CD4-positive, alpha-beta T cell treated with Interleukin-2 at 100 ng/mL for 4 hours (primary cell): ENCODE results near the gene SERPIND1.
"Not testable (repeated sequence)": the region's sequence is repeated elsewhere in the genome, so short reads cannot be mapped to it uniquely, and the experiment has no call there.

ENCODE experiments used
- DNase-seq: peaks from one replicate; pipeline ENCODE4 v3.0.0-alpha.2; 2020; ENCODE audit warnings: low spot score

Gene SERPIND1, protein sequence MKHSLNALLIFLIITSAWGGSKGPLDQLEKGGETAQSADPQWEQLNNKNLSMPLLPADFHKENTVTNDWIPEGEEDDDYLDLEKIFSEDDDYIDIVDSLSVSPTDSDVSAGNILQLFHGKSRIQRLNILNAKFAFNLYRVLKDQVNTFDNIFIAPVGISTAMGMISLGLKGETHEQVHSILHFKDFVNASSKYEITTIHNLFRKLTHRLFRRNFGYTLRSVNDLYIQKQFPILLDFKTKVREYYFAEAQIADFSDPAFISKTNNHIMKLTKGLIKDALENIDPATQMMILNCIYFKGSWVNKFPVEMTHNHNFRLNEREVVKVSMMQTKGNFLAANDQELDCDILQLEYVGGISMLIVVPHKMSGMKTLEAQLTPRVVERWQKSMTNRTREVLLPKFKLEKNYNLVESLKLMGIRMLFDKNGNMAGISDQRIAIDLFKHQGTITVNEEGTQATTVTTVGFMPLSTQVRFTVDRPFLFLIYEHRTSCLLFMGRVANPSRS

DNA sequence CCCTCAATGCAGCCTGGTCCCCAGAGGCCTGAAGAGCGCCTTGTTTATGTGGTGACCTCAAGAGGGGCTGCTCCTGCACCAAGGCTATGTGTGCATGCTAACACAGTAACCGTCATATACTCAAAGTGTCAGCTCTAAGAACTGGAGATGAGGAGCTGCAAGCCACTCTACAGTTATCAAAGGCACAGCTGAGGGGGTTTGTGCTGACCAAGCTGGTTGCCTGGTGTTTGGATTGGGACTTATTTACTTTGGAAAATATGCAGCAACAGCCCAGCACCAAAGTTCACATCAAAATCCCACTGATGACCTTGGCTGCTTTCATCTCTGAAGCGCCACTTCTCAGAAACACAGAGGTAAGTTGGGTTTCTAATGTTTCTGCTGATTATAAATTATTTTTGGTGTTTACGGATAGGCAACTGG lies at the start of gene SERPIND1:
Gene SERPIND1 (plus strand): TSS at position 321 of the 420 bp plus-strand sequence. CDS start 5,200 bp downstream, outside the sequence.
- DNase-seq = no peak

DNA sequence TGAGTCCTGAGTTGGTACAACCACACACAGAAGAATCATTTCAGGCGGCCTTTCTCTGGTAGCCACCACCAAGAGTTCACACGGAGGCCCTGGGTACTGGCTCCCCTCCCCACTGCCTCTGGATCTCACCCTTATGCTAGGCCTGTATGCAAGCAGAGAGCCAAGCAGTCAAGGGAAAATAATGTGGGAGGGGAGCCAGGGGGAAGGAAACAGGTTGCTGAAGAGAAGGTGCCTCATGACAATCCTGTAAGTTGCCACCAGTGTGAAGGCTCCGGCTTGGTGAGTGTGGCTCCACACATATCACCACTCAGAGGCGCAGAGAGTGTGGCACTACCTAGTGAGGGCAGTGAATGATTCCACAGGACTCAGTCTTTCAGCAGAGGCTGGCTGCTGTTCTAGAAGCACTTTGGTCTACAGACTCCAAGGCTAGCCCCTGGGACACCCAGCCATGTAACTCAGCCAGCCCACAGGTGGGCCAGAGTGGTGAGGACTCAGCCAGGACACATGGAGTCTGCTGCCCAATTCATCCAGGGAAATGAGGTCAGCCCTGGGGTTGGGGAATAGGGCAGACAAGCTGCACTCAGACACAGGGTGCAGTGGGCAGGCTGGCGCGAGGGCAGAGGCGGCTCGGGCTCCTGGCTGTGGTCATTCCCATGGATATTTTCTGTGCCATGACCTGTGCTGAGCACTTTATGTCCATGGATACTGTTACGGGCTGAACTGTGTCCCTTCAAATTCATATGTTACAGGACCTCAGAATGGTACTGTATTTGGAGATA lies 49.0 kb upstream of the SERPIND1 start:
- no peak for DNase-seq

DNA sequence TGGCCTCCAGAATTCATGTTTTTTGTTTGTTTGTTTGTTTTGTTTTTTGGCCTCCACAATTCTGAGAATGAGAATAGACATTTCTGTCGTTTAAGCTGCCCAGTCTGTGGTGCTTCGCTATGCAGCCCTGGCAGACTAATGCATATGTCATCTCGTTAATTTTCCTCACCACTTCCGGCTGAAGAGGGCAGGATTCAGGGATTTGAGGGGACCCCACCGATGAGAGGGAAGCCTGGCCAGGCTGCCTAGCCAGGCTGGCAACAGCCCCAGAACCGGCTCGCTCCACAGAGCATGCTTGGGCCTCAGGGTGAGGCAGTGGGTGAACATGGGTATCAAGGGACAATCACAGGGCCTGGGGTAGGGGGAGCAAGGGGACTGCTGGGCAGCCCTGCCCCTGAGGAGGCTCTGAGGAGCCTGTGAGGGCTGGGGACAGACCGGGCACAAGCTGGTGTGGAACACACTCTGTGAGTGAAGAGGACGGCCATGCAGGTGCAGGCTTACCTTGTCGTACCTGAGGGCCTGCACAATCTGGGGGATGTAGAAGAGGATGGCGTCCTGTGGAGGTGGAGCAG lies 47.8 kb upstream of the SERPIND1 start:
- DNase-seq = no peak

DNA sequence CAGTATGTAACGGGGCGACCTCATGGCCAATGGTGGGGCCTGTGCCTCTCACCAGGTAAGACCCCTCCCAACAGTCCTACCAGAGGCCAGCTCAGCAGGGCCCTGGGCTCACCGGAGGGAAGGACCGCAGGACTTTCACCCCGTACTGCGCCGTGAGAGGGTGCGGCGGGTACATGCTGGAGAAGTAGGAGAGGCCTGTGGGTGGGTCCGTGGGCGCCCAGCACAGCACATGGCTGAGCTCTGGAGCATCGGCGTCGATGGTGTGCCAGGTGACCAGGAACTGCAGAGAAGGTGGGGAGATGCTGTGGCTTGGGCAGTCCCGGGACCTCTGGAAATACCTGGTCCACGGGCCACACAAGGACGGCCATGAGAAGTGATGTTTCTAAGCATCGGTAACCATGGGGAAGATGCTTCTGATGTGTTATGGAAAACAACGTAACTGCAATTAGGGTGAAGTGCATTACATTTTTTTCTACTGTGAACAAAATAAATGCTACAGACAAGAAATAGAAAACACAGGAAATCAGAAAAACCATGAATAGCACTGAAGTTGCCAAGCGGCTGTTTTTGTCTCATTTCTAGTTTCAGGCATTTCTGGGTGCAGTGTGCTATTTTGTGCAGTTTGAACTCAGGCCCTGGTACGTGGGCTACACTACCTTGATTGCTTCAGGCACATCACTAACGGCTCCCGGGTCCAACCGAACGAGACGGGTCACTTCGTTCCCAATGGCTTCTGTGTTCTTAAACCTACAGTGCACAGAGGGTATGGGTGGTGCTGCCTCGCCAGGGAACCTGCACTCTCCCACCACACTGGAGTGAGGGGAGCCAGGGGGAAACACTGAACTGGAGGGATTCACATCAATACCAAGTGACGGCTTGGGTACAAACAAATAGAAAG lies 46.5 kb upstream of the SERPIND1 start:
- no peak for DNase-seq

DNA sequence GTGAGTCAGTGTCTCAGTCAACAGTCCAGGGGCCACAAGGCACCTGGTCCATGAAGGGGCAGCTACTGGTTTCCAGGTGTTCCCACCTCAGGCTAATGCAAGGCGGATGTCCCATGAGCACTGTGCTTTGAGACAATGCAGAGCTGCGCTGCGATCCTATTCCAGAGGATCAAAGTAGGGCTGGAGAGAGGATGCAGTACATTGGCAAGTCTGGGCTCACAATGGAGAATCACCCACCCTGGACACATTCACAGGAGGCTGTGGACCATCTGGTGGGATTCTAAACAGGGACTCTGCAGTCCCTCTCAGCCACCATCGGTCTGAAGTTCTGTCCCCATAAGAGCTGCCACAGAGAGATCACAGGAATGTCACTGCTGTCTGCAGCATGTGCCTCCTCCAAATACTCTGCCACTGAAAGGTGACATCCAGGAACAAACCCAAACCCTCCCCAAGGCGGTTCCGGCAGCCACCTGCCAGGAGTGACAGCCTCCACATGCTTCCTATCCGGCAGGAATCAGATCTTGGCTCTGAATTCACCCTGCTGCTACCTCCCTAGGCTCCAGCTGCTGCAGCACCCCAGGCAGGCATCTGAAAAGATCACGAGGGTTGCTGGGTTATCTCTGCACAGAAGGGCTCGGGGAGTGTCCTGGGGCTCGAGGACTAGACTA lies 45.3 kb upstream of the SERPIND1 start:
- no peak for DNase-seq

DNA sequence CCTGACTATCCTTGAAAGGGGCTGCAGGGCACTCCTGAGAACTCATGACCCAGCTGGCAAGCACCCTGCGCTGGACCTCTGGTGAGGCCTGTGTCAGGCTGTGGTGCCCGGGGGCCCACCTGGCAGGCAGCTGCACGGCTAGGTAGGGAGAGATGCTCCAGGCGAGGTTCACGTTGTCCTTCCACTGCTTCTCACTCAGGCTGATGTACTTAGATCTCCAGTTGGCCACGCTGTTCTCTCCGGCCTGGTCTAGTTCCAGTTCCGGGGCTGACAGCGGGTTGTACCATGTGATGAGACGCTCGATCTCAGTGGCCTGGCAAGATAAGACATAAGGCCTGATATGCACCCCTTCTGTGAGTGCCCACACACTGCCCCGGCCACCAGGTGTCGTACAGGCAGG lies 44.7 kb upstream of the SERPIND1 start:
- no peak for DNase-seq

DNA sequence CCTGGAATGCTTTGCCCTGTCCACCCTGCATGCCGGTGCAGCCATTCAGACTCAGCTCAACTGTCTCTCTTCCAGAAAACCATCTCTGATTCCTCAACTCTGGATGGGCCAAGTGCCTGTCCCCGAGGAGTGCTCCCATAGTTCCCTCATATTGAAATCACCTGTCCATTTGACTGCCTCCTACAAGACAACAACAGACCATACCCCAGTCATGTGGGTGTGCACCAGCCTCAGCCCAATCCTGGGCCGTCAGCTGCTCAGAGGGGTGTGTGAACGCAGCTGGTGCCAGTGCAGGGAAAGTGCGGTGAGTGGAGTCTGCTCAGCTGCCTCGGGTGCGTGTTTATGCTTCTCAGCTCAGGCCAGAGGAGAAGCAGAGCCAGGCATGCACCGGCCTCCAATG lies 41.5 kb upstream of the SERPIND1 start:
- DNase-seq = not testable (repeated sequence)

DNA sequence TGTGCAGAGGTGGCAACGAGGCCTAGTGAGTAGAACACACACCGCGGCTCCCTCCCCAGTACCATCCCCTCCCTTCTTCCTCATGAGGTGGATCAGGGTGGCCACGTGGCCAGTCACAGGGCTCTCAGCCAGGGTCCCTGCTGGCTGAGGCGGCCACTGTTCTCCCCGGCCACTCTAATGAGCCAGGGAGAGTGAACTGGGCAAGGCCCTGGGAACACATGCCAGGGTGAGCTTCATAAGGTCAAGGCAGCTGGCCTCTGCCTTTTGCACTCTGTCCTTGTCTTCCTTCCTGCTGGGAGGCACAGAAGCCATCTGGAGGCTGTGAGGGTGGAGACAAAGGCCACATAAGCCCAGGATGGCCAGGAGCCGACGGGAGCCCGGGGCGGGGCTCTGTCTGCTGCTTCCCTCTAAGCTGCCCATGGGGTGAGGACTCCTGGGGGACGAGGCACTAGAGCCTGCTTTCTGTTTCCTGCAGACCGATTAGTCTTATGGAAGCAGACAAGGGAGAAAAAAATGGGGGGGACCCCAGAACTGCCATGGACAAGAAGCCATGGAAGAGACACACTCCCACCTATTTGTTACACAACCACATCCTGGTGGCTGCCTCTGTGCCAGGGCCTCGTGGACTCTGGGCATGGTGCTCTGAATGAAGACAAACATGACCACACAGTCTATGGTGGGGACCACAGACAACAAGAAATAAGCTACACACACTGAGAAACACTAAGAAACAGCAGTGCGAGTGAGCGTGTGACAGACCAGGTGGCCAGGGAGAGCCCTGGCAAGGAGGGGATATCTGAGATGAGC lies 38.4 kb upstream of the SERPIND1 start:
- DNase-seq = not testable (repeated sequence)

DNA sequence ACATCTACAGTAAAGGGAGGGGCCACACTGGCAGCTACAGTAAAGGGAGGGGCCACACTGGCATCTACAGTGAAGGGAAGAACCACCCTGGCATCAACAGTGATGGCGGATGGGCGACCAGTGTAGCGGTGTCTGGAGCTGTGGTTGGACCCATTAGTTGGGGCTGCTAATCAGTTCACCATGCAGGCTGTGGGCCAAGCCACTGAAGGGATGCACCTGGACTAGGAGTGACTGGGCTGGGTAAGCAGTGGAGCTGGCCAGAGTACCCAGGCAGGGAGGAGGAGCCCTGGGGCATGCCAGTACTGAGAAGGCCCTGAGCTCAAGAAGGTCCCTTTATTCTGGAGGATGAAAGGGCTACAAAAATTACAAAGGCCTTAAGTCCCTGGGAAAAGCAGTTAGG lies 37.0 kb upstream of the SERPIND1 start:
- not testable (repeated sequence) for DNase-seq

DNA sequence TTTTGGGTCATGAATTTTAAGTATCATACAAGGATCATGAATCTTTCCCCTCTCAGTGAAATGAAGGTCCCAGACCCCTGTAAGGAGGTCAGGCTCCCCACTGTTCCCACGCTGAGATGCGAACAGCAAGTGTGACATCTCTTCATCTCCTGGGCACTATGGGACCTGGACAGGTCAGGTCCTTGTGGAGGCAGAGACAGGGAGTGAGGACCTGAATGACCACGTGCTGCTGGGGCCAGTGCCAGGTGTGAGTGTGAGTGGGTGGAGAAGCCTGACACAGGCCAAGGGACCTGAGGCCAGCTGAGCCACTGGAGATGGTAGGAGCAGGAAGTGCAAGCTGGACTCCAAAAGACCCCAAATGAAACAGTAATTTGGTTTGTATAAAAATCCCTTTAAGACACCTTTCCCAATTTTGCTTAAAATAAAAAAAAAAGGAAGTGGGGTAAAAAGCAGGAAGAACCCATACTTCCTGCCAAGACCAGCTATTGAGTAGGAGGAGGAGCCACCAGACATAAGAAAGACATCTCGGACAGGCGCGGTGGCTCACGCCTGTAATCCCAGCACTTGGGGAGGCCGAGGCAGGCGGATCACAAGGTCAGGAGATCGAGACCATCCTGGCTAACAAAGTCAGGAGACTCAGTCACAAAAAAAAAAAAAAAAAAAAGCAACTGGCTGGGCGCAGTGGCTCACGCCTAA lies 35.4 kb upstream of the SERPIND1 start:
- DNase-seq = no peak

DNA sequence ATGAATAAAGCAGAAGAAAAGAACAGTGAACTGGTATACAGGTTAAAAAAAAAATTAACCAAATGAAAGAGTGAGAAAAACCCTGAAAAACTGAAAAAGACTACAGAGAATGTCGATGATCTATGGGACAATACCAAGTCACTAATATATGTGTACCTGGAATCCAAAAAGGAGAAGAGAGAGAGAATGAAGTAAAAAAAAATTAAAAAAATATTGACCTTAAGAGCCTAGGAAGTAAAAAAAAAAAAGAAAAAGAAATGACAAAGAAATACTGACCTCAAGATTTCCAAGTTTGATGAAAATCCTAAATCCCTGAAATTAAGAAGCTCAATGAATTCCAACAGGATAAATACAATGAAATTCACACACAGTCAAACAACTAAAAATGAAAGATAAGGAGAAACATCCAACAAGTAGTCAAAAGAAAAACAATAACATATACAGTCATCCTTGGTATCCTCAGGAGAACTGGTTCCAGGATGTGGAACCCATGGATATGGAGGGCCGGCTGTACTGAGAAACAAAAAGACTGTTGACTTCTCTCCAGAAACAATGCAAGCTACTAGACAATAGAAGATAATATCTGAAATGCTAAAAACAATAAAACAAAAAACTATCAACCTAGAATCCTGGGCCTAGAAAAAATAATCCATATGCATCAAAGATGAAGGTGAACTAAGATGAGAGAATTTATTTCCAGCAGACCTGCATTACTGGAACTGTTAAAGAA lies 33.5 kb upstream of the SERPIND1 start:
- no peak for DNase-seq

DNA sequence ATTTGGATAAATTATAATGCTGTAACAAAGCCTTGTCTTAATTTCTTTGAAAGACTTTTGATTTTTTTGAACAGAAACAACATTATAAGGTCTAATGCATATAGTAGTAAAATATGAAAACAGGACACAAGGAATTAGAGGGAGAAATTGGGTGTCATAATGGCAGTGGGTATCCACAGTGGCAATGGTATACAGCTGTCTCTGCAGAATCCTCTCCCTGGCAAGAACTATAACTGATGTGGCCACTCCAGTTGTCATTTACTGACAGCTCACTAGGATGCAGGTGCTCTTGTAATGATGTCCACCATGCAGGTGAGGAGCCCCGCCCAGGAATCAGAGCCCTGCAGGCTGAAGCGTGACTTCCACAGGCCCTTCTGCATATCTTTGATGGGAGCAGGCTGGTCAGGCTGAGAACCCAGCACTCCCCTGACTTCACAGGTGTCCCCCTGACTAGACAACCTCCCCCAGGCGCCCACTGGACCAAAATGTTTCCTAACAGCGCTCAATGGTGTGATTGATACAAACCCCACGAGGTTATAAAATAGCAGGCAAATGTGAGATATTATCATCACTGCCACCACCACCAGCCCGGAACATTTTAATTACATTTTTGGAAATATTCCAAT lies 32.8 kb upstream of the SERPIND1 start:
- DNase-seq = no peak

DNA sequence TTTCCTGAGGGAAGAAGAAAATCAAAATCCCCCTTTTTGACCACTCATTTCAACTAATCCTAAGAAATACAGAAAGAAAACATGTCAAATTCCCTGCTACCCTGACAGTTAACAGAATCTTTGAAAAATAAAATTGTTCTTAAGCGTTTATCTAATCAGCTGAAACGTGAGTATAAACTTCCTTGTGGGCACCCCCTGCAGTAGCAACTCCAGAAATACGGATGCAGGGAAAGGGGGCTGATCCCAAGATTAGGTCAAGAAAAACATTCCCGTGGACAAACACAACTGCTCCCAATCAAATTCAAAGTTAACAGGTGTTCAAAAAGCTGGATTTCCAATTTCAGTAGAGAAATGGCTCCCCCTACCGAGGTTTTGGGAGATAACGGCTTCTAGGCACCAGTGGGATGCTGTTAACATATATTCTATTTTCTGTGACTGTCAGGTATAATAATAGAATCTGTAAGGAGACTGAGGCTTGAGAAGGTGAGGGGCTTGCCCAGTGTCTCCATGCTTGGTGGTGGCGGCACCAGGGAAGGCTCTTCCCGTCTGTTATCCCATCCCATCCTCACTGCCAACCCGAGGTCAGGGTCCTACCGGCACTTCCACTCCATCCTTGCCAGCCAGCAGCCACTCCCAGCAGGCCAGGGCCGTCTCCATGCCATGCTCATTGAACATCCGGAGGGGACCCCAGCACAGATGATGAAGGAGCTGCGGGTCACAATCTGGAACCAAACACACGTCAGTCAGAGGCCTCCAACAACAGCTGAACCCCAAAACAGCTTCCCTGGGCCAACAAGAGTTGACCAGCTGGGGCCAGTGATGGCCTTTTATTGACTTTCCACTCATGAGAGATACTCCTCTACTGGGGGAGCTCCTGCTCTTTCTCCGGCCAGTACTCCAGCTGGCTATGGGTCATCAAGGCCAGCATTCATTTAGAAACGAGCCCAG lies 32.0 kb upstream of the SERPIND1 start:
- peak; percentile 53 for DNase-seq

DNA sequence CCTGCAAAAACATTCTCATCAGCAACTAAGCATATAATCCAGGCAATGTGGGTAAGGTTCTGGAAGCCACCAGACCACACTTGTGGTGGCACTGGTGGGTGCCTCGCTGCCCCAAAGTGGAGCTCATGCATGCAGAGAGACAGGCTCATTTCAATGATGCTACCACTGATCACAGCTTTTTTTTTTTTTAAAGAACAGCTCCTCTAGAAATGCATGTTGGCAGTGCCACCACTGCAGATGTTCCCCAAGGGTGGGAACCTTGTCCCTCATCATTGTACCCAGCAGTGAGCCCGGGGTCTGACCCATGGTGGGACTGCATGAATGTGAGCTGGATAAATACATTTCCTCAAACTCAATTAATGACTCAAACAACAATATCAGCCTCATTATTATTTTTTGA lies 31.1 kb upstream of the SERPIND1 start:
- DNase-seq = no peak

DNA sequence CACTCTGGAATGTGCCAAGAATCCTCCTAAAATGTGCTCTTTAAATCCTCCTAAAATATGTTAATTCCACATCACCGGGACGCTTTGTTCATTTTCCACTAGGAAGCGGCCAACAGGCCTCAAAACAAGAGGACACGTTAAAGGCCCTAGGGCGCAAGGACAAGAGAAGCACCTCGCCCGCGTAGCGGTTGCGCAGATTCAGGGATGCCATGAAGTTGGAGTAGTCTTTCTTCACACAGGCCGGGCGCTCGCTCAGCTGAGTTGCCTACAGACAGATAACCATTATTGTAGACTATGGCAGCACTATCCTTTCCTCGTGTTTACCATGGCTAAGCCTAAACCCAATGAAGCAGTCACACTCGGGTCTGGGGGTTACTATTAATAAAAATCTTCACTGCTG lies 29.5 kb upstream of the SERPIND1 start:
- no peak for DNase-seq

DNA sequence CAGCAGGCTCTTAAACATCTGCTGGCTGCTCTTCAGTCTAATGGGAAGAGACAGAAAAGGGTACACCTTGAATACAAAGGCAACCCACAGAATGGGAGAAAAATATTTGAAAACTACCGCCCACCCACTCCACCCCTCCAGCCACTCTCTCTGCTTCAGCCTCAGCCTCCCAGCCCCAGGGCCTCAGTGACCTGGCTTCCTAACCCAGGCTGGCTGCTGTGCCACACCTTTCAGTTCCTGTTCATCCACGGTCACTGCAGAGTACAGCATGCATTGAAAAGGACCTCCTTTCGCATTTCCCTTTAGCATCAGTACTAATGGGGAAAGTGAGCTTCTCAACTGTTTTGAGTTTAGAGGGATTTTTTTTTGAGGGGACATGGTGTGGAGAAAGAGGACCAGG lies 28.8 kb upstream of the SERPIND1 start:
- DNase-seq = no peak

DNA sequence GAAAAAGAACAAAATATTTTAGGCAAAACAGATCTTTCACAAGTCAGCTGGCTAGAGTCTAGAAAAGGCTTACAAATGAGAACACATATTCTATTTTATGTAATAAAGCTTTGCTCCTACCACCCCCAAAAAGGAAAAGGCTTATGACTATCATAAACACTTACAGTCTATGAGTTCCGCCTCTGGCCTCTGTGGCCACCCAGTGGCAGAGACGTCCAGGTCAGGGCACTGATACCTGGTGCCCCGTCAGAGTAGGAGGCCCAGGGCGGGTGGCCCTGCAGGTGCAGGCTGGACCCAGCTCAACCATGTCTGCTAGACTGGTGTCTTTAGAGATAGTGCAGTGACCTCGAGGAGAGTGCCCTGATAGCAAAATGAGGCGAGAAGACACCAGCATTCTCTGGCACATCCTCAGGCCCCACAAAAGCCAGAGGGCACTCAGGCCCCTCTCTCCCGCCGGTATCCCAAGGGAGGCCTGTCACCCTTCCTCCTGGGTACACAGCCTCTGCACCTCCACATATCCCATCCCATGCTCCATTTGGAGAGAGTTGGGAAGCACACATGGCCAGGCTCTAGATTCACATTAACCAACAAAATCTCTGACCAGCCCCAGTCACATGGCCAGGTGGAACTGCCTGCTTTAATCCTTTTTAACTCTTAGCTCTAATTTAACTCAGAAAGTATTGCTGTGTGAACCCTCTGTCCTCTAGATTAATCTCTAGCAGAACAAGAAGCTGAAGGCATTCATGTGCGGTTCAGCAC lies 27.3 kb upstream of the SERPIND1 start:
- DNase-seq = no peak
